Peyer's patch (tissue), 4 donors: ENCODE data around the gene USP27X.

ENCODE experiments used
- CTCF ChIP-seq, 6 experiments: fragments of 450-650 bp in 4 of 6; fragments of 200-600 bp in 2 of 6; sonication (generic) in 1 of 6; IDR thresholded peaks; one replicate each; pipeline ENCODE4 v1.5.1; 2017 to 2019; ENCODE audit warnings: antibody characterized with exemption in 6 of 6, mild to moderate bottlenecking in 3 of 6, moderate library complexity in 1 of 6
- POLR2A ChIP-seq, 2 donors: fragments of 450-650 bp; IDR thresholded peaks; one replicate each; pipeline ENCODE4 v1.5.1; 2017; ENCODE audit warnings: antibody characterized with exemption in 2 of 2, mild to moderate bottlenecking in 2 of 2, moderate library complexity in 2 of 2

- TF ChIP-seq POLR2A (IDR thresholded peaks at IDR 0.05) (no peak), CTCF (IDR thresholded peaks at IDR 0.05) (no peak)
These were observed 17.2 kb upstream of the USP27X start for GRCh38 chrX:49862093-49862492.
